Gastroesophageal sphincter (tissue), 3 donors: ENCODE measurements around the gene ZNF605.

Source experiments
- POLR2A ChIP-seq, 2 donors: fragments of 450-650 bp; IDR thresholded peaks; one replicate each; pipeline ENCODE4 v1.6.1; 2017; ENCODE audit warnings: antibody characterized with exemption in 2 of 2, mild to moderate bottlenecking in 2 of 2, moderate library complexity in 1 of 2
- POLR2AphosphoS5 ChIP-seq: sonication (generic); formaldehyde crosslinking; IDR thresholded peaks from one replicate; pipeline ENCODE4 v1.6.1; 2017; ENCODE audit warnings: antibody characterized with exemption
- TF ChIP-seq, protein P1 (sequence below), 4 experiments: fragments of 200-600 bp in 2 of 4; fragments of 450-650 bp in 2 of 4; sonication (generic) in 1 of 4; IDR thresholded peaks; one replicate each; pipeline ENCODE4 v1.5.1; 2017 to 2019; ENCODE audit warnings: antibody characterized with exemption in 4 of 4, mild to moderate bottlenecking in 2 of 4, moderate library complexity in 2 of 4

DNA sequence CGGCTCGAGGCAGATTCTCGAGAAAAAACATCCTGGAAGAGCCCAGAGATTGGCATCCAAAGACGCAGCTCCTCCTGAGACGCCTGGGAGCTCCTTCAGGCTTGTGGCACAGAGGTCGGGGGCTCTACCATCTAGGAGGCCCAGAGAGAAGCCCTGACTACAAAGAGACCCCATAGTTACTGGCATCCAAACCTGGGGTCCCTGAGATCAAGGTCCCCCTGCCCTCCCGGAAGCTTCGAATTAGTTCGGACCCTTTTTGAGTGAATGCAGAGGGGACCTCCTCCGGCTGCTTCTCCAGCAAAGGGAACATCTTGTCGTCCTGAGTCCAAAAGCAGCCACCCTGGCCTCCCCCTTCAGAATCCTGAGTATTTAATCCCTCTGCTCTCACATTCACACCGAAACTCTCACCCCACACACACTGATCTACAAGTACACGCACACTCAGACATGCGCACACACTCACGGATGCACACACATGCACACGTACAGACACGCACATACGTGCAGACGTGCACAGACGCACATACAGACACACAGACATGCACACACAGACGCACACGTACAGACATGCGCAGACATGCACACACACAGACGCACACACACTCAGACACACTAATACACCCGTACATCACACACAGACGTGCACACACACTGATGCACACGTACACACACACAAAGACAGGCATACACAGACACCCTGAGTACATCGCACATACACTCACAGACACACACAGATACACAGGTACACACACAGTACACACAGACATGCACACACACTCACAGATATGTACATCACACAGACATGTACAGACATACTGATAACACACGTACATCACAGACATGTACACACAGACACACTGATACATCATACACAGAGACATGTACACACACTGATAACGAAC is 5.9 kb downstream of the ZNF605 start:
- no peak for TF ChIP-seq POLR2AphosphoS5
- TF ChIP-seq, protein P1, sequence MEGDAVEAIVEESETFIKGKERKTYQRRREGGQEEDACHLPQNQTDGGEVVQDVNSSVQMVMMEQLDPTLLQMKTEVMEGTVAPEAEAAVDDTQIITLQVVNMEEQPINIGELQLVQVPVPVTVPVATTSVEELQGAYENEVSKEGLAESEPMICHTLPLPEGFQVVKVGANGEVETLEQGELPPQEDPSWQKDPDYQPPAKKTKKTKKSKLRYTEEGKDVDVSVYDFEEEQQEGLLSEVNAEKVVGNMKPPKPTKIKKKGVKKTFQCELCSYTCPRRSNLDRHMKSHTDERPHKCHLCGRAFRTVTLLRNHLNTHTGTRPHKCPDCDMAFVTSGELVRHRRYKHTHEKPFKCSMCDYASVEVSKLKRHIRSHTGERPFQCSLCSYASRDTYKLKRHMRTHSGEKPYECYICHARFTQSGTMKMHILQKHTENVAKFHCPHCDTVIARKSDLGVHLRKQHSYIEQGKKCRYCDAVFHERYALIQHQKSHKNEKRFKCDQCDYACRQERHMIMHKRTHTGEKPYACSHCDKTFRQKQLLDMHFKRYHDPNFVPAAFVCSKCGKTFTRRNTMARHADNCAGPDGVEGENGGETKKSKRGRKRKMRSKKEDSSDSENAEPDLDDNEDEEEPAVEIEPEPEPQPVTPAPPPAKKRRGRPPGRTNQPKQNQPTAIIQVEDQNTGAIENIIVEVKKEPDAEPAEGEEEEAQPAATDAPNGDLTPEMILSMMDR (IDR thresholded peaks at IDR 0.05) = no peak
- no peak for TF ChIP-seq POLR2A (IDR thresholded peaks at IDR 0.05)
